Activated T-cell treated with anti-CD3 and anti-CD28 coated beads, Interleukin-2, amount 50 U/mL, for 24 hours (primary cell): ENCODE measurements around the gene OPTN.
"Not testable (repeated sequence)": the region's sequence is repeated elsewhere in the genome, so short reads cannot be mapped to it uniquely, and the experiment has no call there.

Experiments used
- DNase-seq: peaks from one replicate; pipeline ENCODE4 v3.0.0-alpha.2; 2020
- H3K27ac Mint-ChIP-seq: 2 replicates; pipeline ENCODE4 v1.8.0; 2020; ENCODE audit warnings: mild to moderate bottlenecking, mixed read lengths
- H3K27me3 Mint-ChIP-seq: 2 replicates; pipeline ENCODE4 v1.8.0; 2020; ENCODE audit warnings: mixed read lengths
- H3K36me3 Mint-ChIP-seq: 2 replicates; pipeline ENCODE4 v1.8.0; 2020; ENCODE audit warnings: low read depth, mixed read lengths
- H3K4me1 Mint-ChIP-seq: 2 replicates; pipeline ENCODE4 v1.8.0; 2020; ENCODE audit warnings: low read depth, mixed read lengths
- H3K4me3 Mint-ChIP-seq: 2 replicates; pipeline ENCODE4 v1.8.0; 2020; ENCODE audit warnings: mild to moderate bottlenecking, moderate library complexity, mixed read lengths
- H3K9me3 Mint-ChIP-seq: 2 replicates; pipeline ENCODE4 v1.8.0; 2020; ENCODE audit warnings: mixed read lengths

The OPTN gene

DNA sequence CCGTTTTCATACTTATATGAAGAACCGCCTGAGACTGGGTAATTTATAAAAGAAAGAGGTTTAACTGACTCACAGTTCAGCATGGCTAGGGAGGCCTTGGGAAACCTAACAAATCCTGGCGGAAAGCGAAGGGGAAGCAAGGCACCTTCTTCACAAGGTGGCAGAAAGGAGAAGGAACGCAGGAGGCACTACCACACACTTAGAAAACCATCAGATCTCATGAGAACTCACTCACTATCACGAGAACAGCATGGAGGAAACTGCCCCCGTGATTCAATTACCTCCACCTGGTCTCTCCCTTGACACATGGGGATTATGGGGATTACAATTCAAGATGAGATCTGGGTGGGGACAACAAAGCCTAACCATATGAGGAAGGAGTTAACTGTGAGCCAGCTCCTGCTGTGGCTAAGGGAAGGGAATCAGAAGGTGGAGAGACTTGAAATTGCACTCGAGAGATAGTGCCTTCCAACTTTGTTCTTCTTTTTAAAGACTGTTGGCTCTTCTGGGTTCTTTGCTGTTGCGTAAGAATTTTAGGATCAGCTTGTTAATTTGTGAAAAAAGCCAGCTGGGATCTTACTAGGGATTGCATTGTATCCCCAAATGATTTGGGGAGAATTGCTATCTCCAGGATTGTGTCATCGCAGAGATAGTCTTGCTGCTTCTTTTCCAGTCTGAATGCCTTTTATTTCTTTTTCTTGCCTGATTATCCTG is 21.0 kb downstream of the OPTN start:
- Mint-ChIP-seq H3K27me3 (no peaks in the 10 kb centered on the region), H3K4me1 (peaks cover 22% of the 10 kb centered on the region), H3K4me3 (no peak overlapping the region), H3K36me3 (peaks cover 93% of the 10 kb centered on the region), H3K27ac (peak overlapping the region; percentile 41), H3K9me3 (no peaks in the 10 kb centered on the region)
- DNase-seq: no peak

DNA sequence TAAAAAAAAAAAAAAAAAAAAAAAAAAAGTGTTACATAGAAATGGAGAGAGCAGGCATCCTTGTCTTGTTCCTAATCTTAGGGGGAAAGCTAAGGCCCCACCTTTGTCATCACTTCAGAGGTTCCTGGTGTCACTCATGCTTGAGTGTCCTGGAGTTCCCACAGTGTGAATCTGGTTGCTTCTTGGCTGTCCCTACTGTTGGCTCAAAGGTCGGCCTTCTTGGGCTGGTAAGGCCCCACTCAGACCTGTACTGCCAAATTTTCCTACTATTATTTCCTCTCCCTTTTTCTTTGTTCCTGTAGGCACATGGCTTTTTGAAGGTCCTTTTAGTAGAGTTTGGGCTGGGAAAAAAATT is 21.5 kb downstream of the OPTN start:
- Mint-ChIP-seq H3K9me3 (no peaks in the 10 kb centered on the region), H3K4me3 (no peak overlapping the region), H3K27ac (no peak overlapping the region), H3K36me3 (peaks cover 91% of the 10 kb centered on the region), H3K27me3 (no peaks in the 10 kb centered on the region), H3K4me1 (peaks cover 17% of the 10 kb centered on the region)
- DNase-seq: no peak

DNA sequence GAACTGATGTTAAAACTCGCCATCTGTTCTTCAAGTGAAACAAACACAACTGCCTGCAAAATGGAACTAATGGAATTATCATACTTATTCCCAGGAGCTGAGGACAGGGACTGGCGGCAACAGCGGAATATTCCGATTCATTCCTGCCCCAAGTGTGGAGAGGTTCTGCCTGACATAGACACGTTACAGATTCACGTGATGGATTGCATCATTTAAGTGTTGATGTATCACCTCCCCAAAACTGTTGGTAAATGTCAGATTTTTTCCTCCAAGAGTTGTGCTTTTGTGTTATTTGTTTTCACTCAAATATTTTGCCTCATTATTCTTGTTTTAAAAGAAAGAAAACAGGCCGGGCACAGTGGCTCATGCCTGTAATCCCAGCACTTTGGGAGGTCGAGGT is 36.7 kb downstream of the OPTN start:
- peaks cover 93% of the 10 kb centered on the region for H3K36me3 Mint-ChIP-seq
- no peaks in the 10 kb centered on the region for H3K27me3 Mint-ChIP-seq
- H3K4me3 Mint-ChIP-seq: no peak overlapping the region
- H3K4me1 Mint-ChIP-seq: no peaks in the 10 kb centered on the region
- H3K27ac Mint-ChIP-seq: no peak overlapping the region
- H3K9me3 Mint-ChIP-seq: no peaks in the 10 kb centered on the region
- DNase-seq: no peak

DNA sequence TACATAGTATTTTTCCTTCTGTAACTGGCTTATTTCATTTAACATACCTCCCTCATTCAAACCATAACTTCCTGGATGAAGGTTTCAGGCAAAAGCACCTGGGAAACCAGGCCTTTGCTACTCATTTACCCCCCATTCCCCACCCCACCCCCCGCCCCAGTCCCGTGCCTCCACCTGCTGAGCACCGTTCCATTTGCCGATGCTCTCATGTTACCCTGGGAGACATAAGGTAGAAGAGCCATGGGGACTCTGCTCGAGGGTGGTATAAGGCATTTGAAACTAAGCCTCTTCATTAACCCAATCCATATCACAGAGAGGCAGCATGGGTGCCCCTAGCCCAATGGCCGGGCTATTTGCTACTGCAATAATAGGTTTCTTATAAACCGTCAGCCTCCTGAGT is 39.2 kb downstream of the OPTN start:
- H3K9me3 Mint-ChIP-seq: peaks cover under 1% of the 10 kb centered on the region
- no peak overlapping the region for H3K27ac Mint-ChIP-seq
- no peak overlapping the region for H3K4me3 Mint-ChIP-seq
- peaks cover 90% of the 10 kb centered on the region for H3K36me3 Mint-ChIP-seq
- no peaks in the 10 kb centered on the region for H3K4me1 Mint-ChIP-seq
- DNase-seq: no peak
- H3K27me3 Mint-ChIP-seq: no peaks in the 10 kb centered on the region

DNA sequence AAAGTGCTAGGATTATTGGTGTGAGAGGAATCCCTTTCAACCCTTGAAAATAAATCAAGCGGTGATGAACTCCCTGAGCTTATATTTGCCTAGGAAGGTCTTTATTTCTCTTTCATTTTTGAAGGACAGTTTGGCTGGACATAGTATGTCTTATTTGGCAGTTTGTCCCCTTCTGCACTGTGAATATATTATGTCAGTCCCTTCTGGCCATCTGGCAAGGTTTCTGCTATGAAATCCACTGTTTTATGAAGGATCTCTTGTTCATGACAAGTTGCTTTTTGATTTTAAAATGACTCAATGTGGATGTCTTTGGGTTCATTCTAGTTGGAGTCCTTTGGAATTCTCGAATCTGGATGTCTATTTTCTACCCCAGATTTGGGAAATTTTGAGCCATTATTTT is 39.7 kb downstream of the OPTN start:
- Mint-ChIP-seq H3K4me1 (no peaks in the 10 kb centered on the region), H3K9me3 (peaks cover 6% of the 10 kb centered on the region), H3K27me3 (no peaks in the 10 kb centered on the region), H3K4me3 (no peak overlapping the region), H3K27ac (no peak overlapping the region), H3K36me3 (peaks cover 91% of the 10 kb centered on the region)
- no peak for DNase-seq

DNA sequence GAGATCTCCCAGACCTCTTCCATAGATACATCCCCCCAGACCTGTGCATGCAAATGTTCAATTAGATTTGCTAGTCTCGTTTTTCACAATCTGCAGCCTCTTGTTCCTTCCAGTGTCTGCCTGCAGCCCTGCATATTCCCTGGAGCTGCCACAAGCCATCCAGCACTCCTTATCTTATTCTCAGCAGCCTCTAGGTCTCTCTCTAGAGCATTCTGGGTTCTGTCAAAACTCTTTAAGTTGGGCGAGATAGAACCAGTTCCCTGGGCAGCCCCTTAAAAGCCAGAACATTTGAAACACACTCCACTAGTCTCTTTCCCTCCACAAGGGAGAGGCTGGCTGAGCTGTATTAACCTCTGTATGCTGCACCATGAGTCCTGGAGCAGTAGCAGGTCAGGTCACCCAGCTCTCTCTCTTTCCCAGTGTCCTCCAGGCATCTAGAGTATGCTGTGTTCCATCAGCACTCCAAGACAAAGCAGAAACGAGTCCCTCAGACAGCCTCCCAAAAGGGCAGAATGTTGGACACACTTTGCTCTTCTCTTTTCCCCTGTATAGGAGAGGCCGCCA is 40.7 kb downstream of the OPTN start:
- Mint-ChIP-seq H3K4me1 (no peaks in the 10 kb centered on the region), H3K27me3 (no peaks in the 10 kb centered on the region), H3K27ac (no peak overlapping the region), H3K36me3 (peaks cover 86% of the 10 kb centered on the region), H3K4me3 (no peak overlapping the region), H3K9me3 (peaks cover 12% of the 10 kb centered on the region)
- DNase-seq: no peak

DNA sequence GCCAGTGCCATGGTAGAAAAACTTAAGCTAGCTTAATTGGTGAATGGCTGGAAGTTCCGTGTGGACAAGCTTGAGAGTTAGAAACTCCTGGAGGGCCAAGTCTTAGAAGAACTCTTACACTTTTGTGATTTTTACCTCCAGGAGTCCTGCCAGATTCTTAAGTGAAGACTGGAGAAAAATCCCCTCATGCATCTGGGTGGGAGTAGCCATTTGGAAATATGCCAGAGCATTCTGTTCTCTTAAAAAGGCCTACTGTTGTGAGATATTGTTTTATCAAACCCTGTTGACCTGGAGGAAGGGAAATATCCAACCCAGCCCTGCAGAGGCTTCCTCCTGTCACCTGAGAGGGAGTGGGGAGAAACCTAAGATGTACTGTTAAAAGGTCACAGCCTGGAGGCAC is 43.8 kb downstream of the OPTN start:
- DNase-seq: no peak
- Mint-ChIP-seq H3K9me3 (peaks cover 24% of the 10 kb centered on the region), H3K4me1 (no peaks in the 10 kb centered on the region), H3K4me3 (no peak overlapping the region), H3K27me3 (no peaks in the 10 kb centered on the region), H3K27ac (no peak overlapping the region), H3K36me3 (peaks cover 63% of the 10 kb centered on the region)

DNA sequence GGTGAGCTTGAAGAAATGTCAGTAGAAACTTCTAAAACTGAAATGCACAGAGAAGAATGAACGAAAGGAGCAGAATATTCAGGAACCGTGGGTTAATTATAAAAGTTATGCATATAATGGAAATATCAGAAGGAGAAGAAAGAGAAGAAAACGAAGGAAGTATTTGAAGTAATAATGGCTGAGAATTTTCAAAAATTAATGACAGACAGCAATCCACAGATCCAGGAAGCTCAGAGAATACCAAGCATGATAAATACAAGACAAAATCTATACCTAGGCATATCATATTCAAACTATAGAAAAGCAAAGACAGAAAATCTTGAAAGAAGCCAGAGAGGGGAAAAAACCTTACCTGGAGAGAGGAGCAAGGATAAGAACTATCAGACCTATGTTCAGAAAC is 44.9 kb downstream of the OPTN start:
- Mint-ChIP-seq H3K4me1 (no peaks in the 10 kb centered on the region), H3K36me3 (peaks cover 54% of the 10 kb centered on the region), H3K4me3 (no peak overlapping the region), H3K9me3 (peaks cover 29% of the 10 kb centered on the region), H3K27me3 (no peaks in the 10 kb centered on the region), H3K27ac (no peak overlapping the region)
- no peak for DNase-seq

DNA sequence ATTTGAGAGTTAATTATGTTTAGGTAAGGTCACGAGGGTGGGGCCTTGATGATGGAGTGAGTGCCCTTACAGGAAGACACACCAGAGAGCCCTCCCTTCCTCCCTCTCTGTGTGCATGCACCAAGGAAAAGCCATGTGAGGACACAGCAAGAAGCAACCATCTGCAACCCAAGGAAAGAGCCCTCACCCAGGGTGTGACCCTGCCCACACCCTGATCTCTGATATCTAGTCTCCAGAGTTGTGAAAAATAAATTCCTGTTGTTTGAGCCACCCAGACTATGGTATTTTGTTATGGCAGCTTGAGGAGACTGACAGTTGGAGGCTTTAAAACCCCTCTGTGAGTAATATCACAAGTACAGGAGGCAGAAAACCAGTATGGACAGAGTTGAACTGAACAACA is 46.4 kb downstream of the OPTN start:
- no peak for DNase-seq
- H3K27me3 Mint-ChIP-seq: no peaks in the 10 kb centered on the region
- peaks cover 29% of the 10 kb centered on the region for H3K9me3 Mint-ChIP-seq
- peaks cover 39% of the 10 kb centered on the region for H3K36me3 Mint-ChIP-seq
- no peaks in the 10 kb centered on the region for H3K4me1 Mint-ChIP-seq
- no peak overlapping the region for H3K4me3 Mint-ChIP-seq
- no peak overlapping the region for H3K27ac Mint-ChIP-seq

DNA sequence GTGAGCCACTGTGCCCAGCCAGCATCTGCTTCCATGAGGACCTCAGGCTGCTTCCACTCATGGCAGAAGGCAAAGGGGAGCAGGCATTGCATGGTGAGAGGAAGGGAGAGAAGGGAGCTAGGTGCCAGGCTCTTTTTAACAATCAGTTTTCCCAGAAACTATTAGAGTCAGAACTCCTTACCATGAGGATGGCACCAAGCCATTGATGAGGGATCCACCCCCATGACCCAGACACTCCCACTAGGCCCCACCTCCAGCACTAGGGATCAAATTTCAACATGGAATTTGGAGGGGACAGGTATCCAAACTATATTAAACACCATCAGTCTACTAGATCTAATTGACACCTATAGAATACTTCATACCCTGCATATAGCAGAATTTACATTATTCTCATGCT is 47.2 kb downstream of the OPTN start:
- no peaks in the 10 kb centered on the region for H3K4me1 Mint-ChIP-seq
- H3K4me3 Mint-ChIP-seq: no peak overlapping the region
- no peak for DNase-seq
- H3K27ac Mint-ChIP-seq: no peak overlapping the region
- H3K27me3 Mint-ChIP-seq: no peaks in the 10 kb centered on the region
- peaks cover 31% of the 10 kb centered on the region for H3K36me3 Mint-ChIP-seq
- H3K9me3 Mint-ChIP-seq: peaks cover 29% of the 10 kb centered on the region

DNA sequence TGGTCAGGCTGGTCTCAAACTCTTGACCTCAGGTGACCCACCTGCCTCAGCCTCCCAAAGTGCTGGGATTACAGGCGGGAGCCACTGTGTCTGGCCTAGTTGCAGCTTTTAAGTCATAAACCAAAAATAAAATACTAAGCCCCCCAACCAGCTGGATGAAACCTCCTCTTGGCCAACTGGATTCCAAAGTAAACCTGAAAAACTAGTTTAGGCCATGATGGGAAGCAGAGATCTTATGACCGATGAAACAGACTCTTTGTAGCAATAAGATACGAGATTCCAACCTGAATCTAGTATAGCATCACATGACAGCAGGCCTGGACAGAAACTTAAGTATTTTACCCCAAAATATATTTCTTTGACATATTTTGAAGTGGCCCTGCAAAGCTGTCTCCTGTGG is 52.3 kb downstream of the OPTN start:
- Mint-ChIP-seq H3K36me3 (no peaks in the 10 kb centered on the region), H3K4me1 (peaks cover 5% of the 10 kb centered on the region)

DNA sequence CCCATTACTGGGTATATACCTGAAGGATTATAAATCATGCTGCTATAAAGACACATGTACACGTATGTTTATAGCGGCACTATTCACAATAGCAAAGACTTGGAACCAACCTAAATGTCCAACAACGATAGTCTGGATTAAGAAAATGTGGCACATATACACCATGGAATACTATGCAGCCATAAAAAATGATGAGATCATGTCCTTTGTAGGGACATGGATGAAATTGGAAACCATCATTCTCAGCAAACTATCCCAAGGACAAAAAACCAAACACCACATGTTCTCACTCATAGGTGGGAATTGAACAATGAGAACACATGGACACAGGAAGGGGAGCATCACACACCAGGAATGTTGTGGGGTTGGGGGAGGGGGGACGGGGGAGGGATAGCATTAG is 55.9 kb downstream of the OPTN start:
- not testable (repeated sequence) for H3K27ac Mint-ChIP-seq, H3K9me3 Mint-ChIP-seq, H3K4me3 Mint-ChIP-seq, DNase-seq, H3K36me3 Mint-ChIP-seq, H3K27me3 Mint-ChIP-seq
- peaks cover 20% of the 10 kb centered on the region for H3K4me1 Mint-ChIP-seq

More for the DNA sequence above, 52.3 kb downstream of the OPTN start:
- Mint-ChIP-seq H3K27me3 (no peaks in the 10 kb centered on the region), H3K27ac (no peak overlapping the region), H3K9me3 (peaks cover 17% of the 10 kb centered on the region), H3K4me3 (no peak overlapping the region)
- no peak for DNase-seq

DNA sequence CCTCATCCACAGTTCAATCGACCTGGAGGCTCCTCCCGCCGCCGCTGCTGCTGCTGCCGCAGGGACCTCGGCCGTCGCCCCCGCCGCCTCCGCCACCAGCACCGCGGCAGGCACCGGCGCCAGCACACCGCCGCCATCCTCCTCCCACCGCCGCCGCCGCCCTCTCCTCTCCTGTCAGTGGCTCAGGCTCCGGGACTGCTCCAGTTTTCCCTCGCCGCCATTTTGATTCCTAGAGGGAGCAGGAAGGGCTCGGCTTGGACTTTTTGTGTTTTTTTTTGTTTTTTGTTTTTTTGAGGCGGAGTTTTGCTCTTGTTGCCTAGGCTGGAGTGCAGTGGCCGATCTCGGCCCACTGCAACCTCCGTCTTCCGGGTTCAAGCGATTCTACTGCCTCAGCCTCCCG is 58.4 kb downstream of the OPTN start:
- Mint-ChIP-seq H3K9me3 (peaks cover 7% of the 10 kb centered on the region), H3K4me1 (peaks cover 36% of the 10 kb centered on the region), H3K27me3 (no peaks in the 10 kb centered on the region), H3K27ac (peak overlapping the region; percentile 85), H3K4me3 (peak overlapping the region; percentile 78), H3K36me3 (peaks cover 15% of the 10 kb centered on the region)
- peak; percentile 62 for DNase-seq

DNA sequence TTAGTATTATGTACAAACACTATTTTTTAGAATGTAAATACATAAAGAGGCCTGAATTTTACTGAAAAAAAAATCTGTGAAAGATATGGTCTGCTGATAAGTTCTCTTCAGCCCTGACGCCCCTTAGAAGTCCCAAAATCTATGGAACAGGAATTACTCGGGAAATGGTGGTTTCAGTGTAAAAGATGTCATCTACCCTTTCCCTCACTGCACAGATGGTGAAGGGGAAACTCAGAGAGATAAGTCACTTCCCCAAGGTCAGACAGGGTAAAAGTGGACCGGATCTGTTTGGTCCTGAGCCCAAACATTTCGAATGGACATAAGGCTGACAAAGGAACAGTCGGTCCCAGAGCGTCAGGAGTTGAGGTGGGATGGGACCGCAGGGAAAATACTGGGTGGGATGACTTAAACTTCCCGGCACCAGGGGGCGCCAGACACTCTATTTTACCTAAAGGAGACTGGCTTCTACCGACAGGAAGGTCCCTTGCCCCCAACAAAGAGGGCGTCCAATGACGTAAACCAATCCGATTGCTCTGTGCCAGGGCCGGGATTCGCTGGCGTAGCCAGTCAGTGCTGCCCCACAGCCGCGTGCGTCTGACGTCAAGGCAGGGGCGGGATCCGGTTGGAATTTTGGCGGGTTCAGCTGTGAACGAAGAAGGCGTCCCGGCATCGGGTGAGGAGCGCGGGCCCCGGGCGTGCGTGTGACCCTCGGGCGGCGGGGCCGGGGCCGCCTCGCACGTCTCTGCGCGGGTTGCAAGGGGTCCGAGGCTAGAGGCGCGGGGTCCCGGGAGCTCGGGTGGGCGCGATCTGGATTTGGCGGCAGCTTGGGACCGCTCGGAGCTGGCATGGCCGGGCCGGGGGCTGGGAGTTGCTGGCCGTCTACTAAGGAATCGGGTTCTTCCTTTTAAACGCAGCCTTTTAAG is 61.2 kb downstream of the OPTN start, which contains the start of gene MCM10:
Gene MCM10 (plus strand): TSS at position 625 of the 923 bp plus-strand sequence. CDS start 2,645 bp downstream, outside the sequence.
- Mint-ChIP-seq H3K9me3 (peaks cover 3% of the 10 kb centered on the region), H3K4me1 (peaks cover 49% of the 10 kb centered on the region), H3K27ac (peak within 1 kb of the TSS; percentile 69), H3K36me3 (peaks cover 43% of the 10 kb centered on the region), H3K4me3 (peak within 1 kb of the TSS; percentile 85), H3K27me3 (no peaks in the 10 kb centered on the region)
- DNase-seq: peak; percentile 97

DNA sequence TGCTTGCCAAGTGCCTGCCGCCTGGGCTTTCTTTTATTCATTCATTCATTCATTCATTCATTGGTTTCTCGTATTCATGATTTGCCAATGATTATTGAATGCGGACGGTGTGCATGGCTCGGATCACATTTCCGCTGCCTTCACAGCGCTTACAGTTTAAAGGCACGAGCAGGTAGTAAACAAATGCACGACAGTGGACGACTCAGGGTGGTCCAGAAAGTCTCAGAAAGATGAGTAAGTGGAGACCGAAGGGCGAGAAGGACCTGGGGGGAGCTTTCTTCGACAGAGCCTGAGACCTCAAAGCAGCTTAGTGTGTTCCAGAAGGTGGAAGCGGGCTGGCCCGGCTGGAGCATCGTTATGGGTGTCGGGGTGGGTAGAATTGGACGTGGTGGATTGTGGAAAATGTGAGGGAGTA is 61.9 kb downstream of the OPTN start:
- Mint-ChIP-seq H3K36me3 (peaks cover 46% of the 10 kb centered on the region), H3K9me3 (peaks cover 2% of the 10 kb centered on the region), H3K4me3 (peak overlapping the region; percentile 85), H3K27ac (peak overlapping the region; percentile 69), H3K4me1 (peaks cover 49% of the 10 kb centered on the region), H3K27me3 (no peaks in the 10 kb centered on the region)
- no peak for DNase-seq
